Endothelial cell (in vitro differentiated cells): ENCODE measurements around the gene RPH3AL. TPM values are rescaled to one million over a fixed set of nuclear protein-coding genes. Genes with fewer than 3 reads are reported as not detected.

Experiments used
- DNase-seq: peaks from one replicate; pipeline ENCODE4 v3.0.0; 2021; ENCODE audit warnings: low spot score
- H3K27ac Mint-ChIP-seq: one replicate; pipeline ENCODE4 v1.8.0; 2021; ENCODE audit warnings: mixed read lengths, inconsistent platforms; ENCODE audit not compliant: unreplicated experiment
- H3K27me3 Mint-ChIP-seq: one replicate; pipeline ENCODE4 v1.8.0; 2021; ENCODE audit warnings: mild to moderate bottlenecking, moderate library complexity, mixed read lengths, inconsistent platforms; ENCODE audit not compliant: unreplicated experiment
- H3K36me3 Mint-ChIP-seq: one replicate; pipeline ENCODE4 v1.8.0; 2021; ENCODE audit warnings: mild to moderate bottlenecking, low read depth, mixed read lengths, inconsistent platforms; ENCODE audit not compliant: unreplicated experiment
- H3K4me1 Mint-ChIP-seq: one replicate; pipeline ENCODE4 v1.8.0; 2021; ENCODE audit warnings: mild to moderate bottlenecking, mixed read lengths, inconsistent platforms; ENCODE audit not compliant: unreplicated experiment
- H3K4me3 Mint-ChIP-seq: one replicate; pipeline ENCODE4 v1.8.0; 2021; ENCODE audit warnings: mild to moderate bottlenecking, mixed read lengths, inconsistent platforms; ENCODE audit not compliant: unreplicated experiment
- H3K9me3 Mint-ChIP-seq: one replicate; pipeline ENCODE4 v1.8.0; 2021; ENCODE audit warnings: mixed read lengths, inconsistent platforms; ENCODE audit not compliant: unreplicated experiment
- total RNA-seq: library from RNA; stranded (reverse); fragmentation: NEBNext Ultra II Directional; extraction: Animal tissue kit (Norgen Biotek cat#: 25700); gene quantifications from one replicate; pipeline ENCODE4 v1.2.1, GENCODE V29; 2021; ENCODE audit not compliant: unreplicated experiment
- TF ChIP-seq, protein P1 (sequence below): fragments of 200-600 bp; sonication (generic); IDR thresholded peaks from one replicate; pipeline ENCODE4 v1.5.0; 2021; ENCODE audit warnings: antibody characterized with exemption; ENCODE audit not compliant: unreplicated experiment

Gene RPH3AL
- total RNA-seq, 1 donor from 2014 or later: 3.4 TPM

DNA sequence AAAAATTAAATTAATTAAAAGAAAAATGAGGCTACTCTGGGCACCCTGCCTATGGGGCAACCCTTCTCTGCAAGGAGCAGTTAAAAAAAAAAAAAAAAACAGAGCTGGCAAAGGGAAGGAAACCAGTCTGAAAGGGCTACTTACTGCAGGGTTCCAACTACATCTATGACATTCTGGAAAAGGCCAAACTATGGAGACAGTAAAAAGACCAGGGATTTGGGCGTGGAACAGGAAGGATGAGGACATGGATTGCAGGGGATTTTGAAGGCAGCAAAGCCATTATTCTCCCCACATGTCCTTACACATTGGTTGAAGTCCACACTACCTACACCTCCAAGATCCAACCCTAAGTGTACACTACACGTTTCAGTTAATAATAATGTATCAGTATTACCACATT is 4.6 kb downstream of the RPH3AL start:
- no peak overlapping the region for H3K4me3 Mint-ChIP-seq
- H3K9me3 Mint-ChIP-seq: no peaks in the 10 kb centered on the region
- H3K27me3 Mint-ChIP-seq: peaks cover 11% of the 10 kb centered on the region
- DNase-seq: no peak
- peaks cover 20% of the 10 kb centered on the region for H3K4me1 Mint-ChIP-seq
- peaks cover 13% of the 10 kb centered on the region for H3K36me3 Mint-ChIP-seq
- H3K27ac Mint-ChIP-seq: no peak overlapping the region
- TF ChIP-seq, protein P1, sequence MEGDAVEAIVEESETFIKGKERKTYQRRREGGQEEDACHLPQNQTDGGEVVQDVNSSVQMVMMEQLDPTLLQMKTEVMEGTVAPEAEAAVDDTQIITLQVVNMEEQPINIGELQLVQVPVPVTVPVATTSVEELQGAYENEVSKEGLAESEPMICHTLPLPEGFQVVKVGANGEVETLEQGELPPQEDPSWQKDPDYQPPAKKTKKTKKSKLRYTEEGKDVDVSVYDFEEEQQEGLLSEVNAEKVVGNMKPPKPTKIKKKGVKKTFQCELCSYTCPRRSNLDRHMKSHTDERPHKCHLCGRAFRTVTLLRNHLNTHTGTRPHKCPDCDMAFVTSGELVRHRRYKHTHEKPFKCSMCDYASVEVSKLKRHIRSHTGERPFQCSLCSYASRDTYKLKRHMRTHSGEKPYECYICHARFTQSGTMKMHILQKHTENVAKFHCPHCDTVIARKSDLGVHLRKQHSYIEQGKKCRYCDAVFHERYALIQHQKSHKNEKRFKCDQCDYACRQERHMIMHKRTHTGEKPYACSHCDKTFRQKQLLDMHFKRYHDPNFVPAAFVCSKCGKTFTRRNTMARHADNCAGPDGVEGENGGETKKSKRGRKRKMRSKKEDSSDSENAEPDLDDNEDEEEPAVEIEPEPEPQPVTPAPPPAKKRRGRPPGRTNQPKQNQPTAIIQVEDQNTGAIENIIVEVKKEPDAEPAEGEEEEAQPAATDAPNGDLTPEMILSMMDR: no peak

DNA sequence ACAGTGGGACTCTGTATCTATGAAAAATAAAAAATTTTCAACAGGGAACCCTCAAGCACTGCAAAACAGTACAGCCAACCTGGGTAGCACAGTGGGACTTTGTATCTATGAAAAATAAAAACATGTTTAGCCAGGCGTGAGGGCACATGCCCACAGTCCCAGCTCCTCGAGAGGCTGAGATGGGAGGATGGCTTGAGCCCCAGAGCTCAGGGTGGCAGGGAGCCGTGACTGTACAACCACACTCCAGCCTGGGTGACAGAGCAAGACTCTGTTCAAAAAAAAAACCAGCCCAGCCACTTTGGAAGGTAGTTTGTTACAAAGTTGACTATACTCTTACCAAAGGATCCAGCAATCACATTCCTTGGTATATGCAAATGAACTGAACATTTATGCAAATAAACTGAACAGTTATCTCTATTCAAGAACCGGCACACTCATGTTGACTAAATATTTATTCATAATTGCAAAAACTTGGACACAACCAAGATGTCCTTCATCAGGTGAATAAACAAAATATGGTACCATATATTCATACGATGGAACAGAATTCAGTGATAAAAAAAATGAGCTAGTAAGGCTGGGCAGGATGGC is 5.2 kb downstream of the RPH3AL start:
- Mint-ChIP-seq H3K4me3 (no peak overlapping the region), H3K4me1 (peaks cover 20% of the 10 kb centered on the region), H3K27me3 (peaks cover 11% of the 10 kb centered on the region), H3K9me3 (no peaks in the 10 kb centered on the region), H3K36me3 (peaks cover 13% of the 10 kb centered on the region), H3K27ac (no peak overlapping the region)
- TF ChIP-seq, protein P1: no peak
- no peak for DNase-seq

DNA sequence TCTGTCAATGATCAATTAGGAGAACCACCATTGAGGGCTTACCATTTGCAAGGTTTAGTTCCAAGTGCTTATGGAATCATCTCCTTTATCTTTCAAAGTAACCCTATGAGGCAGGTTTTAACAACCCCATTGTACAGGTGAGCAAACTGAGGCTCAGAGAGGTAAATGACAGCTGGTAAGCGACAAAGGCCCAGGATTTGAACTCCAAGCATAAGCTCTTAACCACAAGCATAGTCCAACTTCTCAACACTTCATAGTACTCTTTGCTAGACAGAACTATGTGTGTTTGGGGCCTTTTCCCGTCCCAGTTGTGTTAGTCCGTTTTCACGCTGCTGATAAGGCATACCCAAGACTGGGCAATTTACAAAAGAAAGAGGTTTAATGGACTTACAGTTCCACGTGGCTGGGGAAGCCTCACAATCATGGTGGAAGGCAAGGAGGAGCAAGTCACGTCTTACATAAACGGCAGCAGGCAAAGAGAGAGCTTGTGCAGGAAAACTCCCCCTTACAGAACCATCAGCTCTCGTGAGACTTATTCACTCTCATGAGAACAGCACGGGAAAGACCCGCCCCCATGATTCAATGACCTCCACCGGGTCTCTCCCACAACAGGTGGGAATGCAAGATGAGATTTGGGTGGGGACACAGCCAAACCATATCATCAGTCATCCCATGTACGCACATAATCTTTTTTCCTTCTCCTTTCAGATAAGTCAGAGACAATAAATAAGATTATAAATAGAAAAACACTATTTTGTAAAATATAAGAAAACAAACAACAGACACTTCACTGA is 6.4 kb downstream of the RPH3AL start:
- Mint-ChIP-seq H3K27ac (no peak overlapping the region), H3K36me3 (peaks cover 8% of the 10 kb centered on the region), H3K27me3 (peaks cover 9% of the 10 kb centered on the region), H3K4me3 (no peak overlapping the region), H3K9me3 (no peaks in the 10 kb centered on the region), H3K4me1 (peaks cover 15% of the 10 kb centered on the region)
- DNase-seq: no peak
- TF ChIP-seq, protein P1: no peak

DNA sequence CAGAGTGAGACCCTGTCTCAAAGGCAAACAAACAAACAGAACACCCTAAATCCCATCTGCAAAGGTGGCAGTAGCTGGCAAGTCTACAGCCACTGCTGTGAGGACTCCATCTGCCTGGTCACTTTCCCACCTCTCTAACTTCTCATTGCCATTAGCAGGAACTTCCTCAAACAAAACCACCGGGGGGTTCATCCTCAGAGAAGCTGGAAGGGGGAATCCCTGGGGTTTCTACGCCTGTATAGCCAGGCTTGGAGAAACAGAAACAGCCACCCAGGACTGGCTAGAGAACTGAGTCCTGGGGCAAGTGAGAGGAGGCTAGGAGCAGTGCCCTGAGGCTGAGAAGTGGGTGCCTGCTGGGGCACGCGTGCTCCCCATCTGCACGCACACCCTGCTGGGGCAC is 7.3 kb downstream of the RPH3AL start:
- H3K27me3 Mint-ChIP-seq: peaks cover 7% of the 10 kb centered on the region
- DNase-seq: no peak
- H3K4me3 Mint-ChIP-seq: no peak overlapping the region
- H3K4me1 Mint-ChIP-seq: peaks cover 7% of the 10 kb centered on the region
- no peak overlapping the region for H3K27ac Mint-ChIP-seq
- TF ChIP-seq, protein P1: no peak
- H3K9me3 Mint-ChIP-seq: no peaks in the 10 kb centered on the region
- H3K36me3 Mint-ChIP-seq: peaks cover 7% of the 10 kb centered on the region
